ENCODE results near the gene FAM187B. TPM values are rescaled to one million over a fixed set of nuclear protein-coding genes. Genes with fewer than 3 reads are reported as not detected.

The FAM187B gene
- total RNA-seq, 1 donor from 2014 or later, result not detected

DNA sequence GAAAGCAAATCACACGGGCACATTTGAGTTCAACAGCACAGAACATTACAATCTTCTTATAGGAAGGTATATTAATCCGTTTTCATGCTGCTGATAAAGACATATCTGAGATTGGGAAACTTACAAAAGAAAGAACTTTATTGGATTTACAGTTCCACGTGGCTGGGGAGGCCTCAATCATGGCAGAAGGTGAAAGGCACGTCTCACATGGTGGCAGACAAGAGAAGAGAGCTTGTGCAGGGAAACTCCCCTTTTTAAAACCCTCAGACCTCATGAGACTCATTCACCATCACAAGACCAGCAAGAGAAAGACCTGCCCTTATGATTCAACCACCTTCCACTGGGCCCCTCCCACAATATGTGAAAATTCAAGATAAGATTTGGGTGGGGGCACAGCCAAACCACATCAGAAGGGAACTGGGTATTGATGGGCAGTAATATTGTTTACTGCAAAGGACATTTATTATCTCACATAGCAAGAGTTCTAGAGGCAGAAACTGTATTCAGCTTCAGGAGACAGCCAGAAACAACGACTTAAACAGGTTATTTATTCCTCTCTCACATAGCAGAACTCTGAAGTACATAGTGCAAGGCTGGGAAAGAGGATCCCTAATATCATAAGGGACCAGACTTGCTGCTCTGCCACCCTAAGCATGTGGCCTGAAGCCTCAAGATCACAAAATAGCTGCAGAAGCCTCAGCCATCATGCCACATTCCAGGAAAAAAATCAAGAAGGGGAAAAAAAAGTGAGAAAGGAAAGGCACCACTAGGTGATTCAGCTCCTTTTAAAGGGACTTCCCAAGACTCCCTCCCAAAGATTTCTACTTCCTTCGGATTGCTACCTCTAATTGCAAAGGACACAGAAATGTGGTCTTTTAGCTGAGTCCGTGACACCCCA lies 50.9 kb downstream of the FAM187B start:
- Mint-ChIP-seq H3K36me3 (ENCODE audit: low read depth) (peaks cover 15% of the 10 kb centered on the region), H3K9me3 (no peaks in the 10 kb centered on the region), H3K4me3 (no peak overlapping the region), H3K4me1 (peaks cover 9% of the 10 kb centered on the region), H3K27ac (no peak overlapping the region), H3K27me3 (no peaks in the 10 kb centered on the region)
- DNase-seq, result no peak
- intact Hi-C loops (cut with micrococcal nuclease), result no loop called here

GRCh38 chr19:35176181-35176570 lies 52.4 kb downstream of the FAM187B start:
- no peaks in the 10 kb centered on the region for H3K27me3 Mint-ChIP-seq
- H3K36me3 Mint-ChIP-seq (ENCODE audit: low read depth), result peaks cover 27% of the 10 kb centered on the region
- DNase-seq, result no peak
- H3K4me3 Mint-ChIP-seq, result no peak overlapping the region
- intact Hi-C loops (cut with micrococcal nuclease), result no loop called here
- H3K4me1 Mint-ChIP-seq, result peaks cover 16% of the 10 kb centered on the region
- no peak overlapping the region for H3K27ac Mint-ChIP-seq
- H3K9me3 Mint-ChIP-seq, result no peaks in the 10 kb centered on the region

Other genes with a start within 250 kb of the FAM187B start
- 160 and 176 TPM in 2 replicates for gene GRAMD1A, start 228.4 kb downstream of the FAM187B start, total RNA-seq
- 0.78 and 0.96 TPM in 2 replicates for gene SCN1B, start 198.3 kb downstream of the FAM187B start, total RNA-seq
- 0.09 TPM in 1 of 2 replicates, not detected in the other for gene HPN, start 187.0 kb downstream of the FAM187B start, total RNA-seq
- not detected in 2 replicates for gene FXYD3, start 112.9 kb downstream of the FAM187B start, total RNA-seq
- 0.07 and 0.16 TPM in 2 replicates for gene LGI4, start 93.7 kb downstream of the FAM187B start, total RNA-seq
- 0.79 TPM in 1 of 2 replicates, not detected in the other for gene FXYD1, start 89.9 kb downstream of the FAM187B start, total RNA-seq
- gene FXYD7, start 85.5 kb downstream of the FAM187B start, total RNA-seq, result 0.23 TPM in 1 of 2 replicates, not detected in the other
- 273 and 286 TPM in 2 replicates for gene FXYD5, start 74.0 kb downstream of the FAM187B start, total RNA-seq
- gene LSR, start 20.3 kb upstream of the FAM187B start, total RNA-seq, result 2.2 and 2.8 TPM in 2 replicates
- gene USF2, start 40.2 kb upstream of the FAM187B start, total RNA-seq, result 147 TPM in 2 replicates
- gene HAMP, start 53.8 kb upstream of the FAM187B start, total RNA-seq, result 0.40 TPM in 2 replicates
- gene MAG, start 63.4 kb upstream of the FAM187B start, total RNA-seq, result 0.17 TPM in 1 of 2 replicates, not detected in the other
- 3.4 and 4.1 TPM in 2 replicates for gene CD22, start 100.4 kb upstream of the FAM187B start, total RNA-seq
- 0.12 and 0.14 TPM in 2 replicates for gene FFAR1, start 119.2 kb upstream of the FAM187B start, total RNA-seq
- 0.21 and 0.69 TPM in 2 replicates for gene FFAR3, start 129.7 kb upstream of the FAM187B start, total RNA-seq
- 0.21 TPM in 1 of 2 replicates, not detected in the other for gene GPR42, start 142.3 kb upstream of the FAM187B start, total RNA-seq
- gene FFAR2, start 219.5 kb upstream of the FAM187B start, total RNA-seq, result not detected in 2 replicates

Measured in activated CD4-positive, alpha-beta T cell treated with anti-CD3 and anti-CD28 coated beads, Interleukin-2, amount 10 ng/mL, durations not matched to agents 24 days and 14 days (primary cell).